GM19240 (cell line): ENCODE data around the gene PTBP1.
"Not testable (repeated sequence)": the region's sequence is repeated elsewhere in the genome, so short reads cannot be mapped to it uniquely, and the experiment has no call there.

Experiments
- DNase-seq: peaks from one replicate; pipeline ENCODE4 v3.0.0; 2011; ENCODE audit warnings: low spot score; ENCODE audit not compliant: insufficient read length

PTBP1 gene

DNA sequence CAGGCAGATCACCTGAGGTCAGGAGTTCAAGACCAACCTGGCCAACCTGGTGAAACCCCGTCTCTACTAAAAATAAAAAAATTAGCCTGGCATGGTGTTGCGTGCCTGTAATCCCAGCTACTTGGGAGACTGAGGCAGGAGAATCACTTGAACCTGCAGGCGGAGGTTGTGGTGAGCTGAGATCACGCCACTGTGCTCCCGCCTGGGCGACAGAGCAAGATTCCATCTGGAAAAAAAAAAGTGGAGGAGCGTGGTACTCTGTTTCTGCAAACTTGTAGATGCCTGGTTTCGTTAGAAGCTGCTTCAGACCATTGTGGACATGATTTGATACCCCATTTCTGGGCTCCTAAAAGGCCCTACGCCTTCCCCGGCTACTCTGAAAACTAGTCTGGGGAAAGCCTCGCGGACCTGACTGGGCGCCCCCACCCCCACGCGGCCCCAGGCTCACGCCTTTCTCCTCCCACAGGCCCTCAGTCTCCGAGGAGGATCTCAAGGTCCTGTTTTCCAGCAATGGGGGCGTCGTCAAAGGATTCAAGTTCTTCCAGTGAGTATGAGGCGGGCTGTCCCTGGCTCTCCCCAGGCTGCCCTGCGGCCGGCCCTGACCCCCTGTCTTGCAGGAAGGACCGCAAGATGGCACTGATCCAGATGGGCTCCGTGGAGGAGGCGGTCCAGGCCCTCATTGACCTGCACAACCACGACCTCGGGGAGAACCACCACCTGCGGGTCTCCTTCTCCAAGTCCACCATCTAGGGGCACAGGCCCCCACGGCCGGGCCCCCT lies 13.0 kb downstream of the PTBP1 start:
- DNase-seq = no peak

DNA sequence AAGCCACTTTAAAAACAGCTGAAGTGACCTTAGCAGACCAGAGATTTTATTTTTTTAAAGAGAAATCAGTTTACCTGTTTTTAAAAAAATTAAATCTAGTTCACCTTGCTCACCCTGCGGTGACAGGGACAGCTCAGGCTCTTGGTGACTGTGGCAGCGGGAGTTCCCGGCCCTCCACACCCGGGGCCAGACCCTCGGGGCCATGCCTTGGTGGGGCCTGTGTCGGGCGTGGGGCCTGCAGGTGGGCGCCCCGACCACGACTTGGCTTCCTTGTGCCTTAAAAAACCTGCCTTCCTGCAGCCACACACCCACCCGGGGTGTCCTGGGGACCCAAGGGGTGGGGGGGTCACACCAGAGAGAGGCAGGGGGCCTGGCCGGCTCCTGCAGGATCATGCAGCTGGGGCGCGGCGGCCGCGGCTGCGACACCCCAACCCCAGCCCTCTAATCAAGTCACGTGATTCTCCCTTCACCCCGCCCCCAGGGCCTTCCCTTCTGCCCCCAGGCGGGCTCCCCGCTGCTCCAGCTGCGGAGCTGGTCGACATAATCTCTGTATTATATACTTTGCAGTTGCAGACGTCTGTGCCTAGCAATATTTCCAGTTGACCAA lies 13.7 kb downstream of the PTBP1 start:
- DNase-seq = no peak

DNA sequence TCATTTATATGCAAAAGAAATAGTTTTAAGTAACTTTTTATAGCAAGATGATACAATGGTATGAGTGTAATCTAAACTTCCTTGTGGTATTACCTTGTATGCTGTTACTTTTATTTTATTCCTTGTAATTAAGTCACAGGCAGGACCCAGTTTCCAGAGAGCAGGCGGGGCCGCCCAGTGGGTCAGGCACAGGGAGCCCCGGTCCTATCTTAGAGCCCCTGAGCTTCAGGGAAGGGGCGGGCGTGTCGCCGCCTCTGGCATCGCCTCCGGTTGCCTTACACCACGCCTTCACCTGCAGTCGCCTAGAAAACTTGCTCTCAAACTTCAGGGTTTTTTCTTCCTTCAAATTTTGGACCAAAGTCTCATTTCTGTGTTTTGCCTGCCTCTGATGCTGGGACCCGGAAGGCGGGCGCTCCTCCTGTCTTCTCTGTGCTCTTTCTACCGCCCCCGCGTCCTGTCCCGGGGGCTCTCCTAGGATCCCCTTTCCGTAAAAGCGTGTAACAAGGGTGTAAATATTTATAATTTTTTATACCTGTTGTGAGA lies 14.3 kb downstream of the PTBP1 start:
- no peak for DNase-seq

DNA sequence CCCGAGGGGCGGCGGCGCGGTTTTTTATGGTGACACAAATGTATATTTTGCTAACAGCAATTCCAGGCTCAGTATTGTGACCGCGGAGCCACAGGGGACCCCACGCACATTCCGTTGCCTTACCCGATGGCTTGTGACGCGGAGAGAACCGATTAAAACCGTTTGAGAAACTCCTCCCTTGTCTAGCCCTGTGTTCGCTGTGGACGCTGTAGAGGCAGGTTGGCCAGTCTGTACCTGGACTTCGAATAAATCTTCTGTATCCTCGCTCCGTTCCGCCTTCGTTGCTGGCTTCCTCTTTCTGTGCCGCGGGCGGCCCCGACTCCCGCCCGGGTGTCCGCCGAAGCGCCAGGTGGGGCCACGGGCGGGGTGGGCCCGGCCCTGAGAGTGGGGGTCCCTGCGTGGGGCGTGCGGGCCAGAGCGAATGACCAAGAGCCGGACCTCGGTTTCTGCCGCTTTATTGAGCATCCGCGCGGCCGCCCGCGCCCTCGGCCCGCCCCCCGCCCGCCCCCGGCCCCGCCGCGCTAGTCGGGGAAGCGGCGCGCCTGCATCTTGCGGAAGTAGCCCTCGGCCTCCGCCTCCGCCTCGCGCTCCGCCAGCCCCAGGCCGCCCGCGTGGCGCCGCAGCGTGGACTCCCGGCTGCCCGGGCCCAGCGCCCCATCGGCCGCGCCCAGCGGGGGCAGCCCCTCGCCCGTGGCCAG lies 14.9 kb downstream of the PTBP1 start:
- DNase-seq = no peak

- no peak for DNase-seq
Observed at GRCh38 chr19:812747-813218, 15.5 kb downstream of the PTBP1 start.

DNA sequence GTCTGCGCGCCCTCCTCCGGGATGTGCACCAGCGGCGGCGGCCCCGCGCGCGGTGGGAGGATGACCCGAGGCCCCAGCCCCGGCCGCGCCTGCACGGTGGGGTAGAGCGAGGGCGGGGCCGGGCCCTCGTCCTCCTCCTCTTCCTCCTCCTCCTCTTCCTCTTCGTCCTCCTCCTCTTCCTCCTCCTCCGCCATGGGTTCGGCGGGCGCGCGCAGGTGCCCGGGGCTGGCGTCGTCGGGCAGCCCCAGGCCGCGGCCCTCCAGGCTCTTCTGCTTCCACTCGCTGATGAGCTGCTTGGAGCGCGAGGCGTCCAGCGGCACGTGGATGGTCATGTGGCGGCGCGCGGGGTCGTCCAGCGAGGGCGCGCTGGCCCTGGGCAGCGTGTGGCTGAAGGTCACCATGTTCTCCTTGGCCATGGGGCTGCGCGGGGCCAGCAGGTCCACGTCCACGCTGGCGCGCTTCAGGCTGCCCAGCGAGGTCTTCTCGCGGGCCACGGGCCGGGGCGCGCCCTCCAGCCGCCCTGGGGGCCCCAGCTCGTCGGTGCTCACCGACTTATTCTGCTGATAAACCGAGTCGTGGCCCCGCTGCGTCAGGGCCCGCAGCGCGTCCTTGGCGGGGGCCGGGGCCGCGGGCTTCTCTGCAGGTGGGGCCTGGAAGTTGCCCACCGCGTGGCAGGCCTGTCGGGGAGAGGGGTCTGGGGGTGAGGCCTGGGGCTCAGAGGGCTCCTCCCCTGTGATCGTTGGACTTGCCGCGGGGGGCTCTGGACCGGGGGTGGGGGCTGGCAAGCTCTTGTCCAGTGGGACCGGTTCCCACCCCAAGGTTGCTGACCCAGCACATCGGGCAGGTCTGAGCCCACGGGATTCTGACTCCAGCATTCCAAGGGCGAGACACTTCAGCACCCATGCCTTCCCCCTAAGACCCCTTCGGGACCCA lies 16.2 kb downstream of the PTBP1 start:
- DNase-seq = no peak

DNA sequence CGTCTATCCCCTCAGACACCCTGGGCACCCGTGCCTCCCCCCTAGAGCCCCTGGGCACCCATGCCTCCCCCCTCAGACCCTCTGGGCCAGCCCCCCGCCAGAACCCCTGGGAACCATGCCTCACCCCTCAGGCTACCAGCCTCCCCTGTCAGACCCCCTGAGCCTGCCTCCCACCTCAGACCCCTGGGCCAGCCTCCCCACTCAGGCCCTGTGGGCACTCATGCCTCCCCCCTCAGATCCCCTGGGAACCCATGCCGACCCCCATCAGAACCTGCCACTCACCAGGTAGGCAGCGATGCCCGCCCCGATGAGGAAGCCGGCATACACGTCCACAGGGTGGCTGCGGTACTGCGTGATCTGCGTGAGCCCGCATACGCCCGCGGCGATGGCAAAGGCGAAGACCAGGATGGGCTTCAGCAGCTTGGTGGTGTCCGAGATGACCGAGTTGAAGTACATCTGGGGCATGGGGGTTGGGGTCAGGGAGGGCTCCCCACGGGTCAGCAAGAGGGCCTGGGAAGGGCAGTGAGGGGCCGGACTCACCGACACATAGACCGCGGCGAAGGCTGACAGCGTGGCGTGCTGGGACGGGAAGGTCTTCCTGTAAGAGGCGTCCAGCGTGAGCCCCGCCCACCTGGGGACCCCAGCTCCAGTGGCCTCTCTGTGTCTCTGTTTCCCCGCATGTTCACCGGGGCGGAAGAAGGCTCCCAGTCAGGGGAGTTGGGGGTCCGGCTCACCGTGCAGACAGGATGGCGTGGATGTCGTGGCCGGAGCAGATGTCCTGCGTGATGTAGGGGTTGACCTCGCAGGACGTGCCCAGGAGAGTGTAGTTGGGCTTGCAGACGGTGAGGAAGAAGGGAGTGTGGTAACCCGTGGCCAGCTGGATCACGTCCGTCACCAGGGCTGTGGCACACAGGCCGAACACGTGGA lies 17.2 kb downstream of the PTBP1 start:
- DNase-seq = no peak

DNA sequence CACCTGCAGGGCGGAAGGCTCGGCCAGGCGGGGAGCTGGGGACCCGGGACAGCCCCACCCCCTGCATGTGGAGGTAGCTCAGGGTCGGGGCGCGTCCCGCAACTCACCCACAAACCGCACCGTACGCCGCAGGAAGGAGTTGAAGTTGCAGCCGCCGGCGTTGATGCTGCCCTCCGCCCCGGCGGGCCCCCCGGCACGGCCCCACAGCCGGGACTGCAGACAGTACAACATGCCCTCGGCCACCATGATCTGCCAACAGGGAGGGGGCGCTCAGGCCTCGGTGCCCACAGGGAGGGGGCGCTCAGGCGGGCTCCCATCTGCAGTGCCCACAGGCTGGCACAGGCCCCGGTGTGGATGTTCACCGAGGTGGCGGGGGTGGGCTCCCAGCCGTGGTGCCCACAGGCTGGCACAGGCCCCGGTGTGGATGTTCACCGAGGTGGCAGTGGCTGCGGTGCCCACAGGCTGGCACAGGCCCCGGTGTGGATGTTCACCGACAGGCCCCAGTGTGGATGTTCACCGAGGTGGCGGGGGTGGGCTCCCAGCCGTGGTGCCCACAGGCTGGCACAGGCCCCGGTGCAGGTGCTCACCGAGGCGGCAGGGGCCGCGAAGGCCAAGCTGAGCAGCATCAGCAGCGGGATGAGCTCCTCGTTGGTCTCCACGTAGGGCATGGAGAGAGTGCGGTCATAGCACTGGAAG lies 18.0 kb downstream of the PTBP1 start:
- DNase-seq = no peak

DNA sequence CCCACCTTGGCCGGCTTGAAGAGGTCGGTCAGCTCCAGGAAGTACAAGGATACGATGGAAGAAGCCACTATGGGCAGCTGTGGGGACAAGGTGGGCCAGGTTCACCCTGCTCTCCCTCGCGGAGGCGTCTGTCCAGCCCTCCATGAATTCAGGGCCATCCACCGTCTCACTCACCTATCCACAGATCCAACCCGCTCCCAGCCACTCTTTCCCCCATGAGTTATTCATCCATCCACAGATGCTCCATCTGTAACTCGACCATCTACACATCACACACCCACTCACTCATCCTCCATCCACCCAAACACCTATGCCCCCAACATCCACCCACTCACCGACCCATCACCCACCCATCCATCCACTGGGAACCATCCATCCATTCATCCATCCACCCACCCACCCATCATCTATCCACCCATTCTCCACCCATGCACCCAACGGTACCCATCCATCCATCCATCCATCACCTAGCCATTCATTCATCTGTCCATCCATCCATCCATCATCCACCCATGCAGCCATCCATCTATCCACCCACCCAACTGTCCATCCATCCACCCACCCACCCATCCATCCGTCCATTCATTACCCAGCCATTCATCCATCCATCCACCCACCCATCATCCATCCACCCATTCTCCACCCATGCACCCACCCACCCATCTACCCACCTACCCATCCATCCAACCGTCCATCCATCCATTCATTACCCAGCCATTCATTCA lies 18.7 kb downstream of the PTBP1 start:
- no peak for DNase-seq

GRCh38 chr19:816500-816857 lies 19.2 kb downstream of the PTBP1 start:
- no peak for DNase-seq

GRCh38 chr19:820212-820611 lies 23.0 kb downstream of the PTBP1 start:
- DNase-seq = not testable (repeated sequence)

- DNase-seq = no peak
Observed at GRCh38 chr19:821231-821824, 24.1 kb downstream of the PTBP1 start.

DNA sequence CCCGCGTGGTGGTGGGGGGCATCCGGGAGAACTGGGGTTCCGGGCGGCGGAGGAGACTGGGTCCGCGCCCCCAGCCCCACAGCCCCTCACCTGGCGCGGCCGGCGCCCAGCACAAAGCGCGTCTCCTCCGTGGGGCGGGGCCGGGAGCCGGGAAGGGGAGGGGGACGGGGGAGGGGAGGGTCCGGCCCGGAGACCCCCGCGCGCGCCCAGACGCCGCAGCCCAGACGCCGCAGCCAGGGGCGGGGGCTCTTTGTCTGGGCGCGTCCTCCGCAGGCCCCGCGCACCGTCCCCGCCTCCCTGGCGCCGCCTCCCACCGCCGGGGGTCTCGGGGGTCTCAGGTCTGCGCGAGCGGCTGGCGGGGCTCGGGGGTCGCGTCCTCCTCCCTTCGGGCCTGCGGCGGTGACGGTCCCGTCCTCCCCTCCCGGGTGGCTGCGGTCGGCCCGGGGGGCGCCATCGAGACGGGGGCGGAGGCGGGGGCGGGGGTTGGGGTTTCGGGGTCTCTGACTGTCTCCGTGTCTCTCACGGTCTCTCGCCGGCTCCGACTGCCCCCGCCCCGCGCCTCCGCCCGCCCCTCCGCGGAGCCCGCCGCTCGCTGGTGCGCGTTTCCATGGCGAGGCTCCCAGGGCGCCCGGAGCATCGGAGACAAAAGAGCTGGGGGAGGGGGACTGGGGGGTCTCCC lies 24.7 kb downstream of the PTBP1 start, which contains the start of gene PLPPR3:
Gene PLPPR3 (minus strand): TSS at position 131 of the 679 bp plus-strand sequence. CDS start 396 bp downstream, outside the sequence.
- DNase-seq = no peak

DNA sequence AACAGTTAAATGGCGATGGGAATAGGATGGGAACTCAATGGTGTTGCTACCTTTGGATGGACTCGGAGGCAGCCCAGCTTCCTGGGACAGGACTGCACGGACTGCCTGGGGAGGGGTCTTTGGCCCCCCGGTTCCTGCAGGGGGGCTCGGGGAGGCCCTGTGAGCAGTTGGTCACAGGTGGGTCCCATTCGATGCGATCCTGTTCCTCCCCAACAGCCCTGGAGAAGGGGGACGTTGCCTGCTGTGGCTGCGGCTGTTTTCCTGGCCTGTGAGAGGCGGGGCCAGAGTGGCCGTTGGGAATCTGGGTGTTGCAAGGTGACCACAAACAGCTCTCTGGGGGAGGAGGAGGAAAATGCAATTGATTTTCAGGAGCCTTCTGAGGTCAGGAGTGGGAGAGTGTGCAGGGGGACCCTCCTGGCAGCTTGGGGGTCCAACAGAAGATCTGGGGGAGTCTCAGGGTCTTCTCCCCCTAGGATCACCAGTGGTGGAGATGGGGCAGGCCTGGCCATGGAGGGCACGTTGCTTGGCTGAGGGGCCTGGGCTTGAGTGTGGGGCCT lies 26.4 kb downstream of the PTBP1 start:
- DNase-seq = no peak

DNA sequence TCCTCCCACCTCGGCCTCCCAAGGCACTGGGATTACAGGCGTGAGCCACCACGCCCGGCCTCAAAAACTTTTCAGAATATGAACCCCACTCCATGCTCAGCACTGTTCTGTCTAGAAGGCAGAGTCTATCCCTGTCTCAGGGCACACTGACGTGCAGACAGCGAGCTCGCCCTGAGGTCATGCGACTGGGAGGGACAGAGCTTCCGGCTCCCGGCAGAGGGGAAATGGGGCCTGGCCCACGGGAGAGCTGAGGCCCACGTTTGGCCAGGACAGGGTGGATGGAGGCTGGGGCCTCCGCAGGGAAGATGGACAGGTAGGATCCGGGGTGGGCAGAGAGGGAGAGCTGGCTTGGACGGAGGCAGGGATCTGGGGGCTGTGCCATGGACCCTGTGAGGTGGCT lies 27.6 kb downstream of the PTBP1 start:
- no peak for DNase-seq

GRCh38 chr19:825897-826644 lies 28.8 kb downstream of the PTBP1 start:
- DNase-seq = no peak

- no peak for DNase-seq
Observed at GRCh38 chr19:827314-827709, 30.1 kb downstream of the PTBP1 start.
